Panc1 (cell line): Measurements from ENCODE around the gene EXOC3L1. TPM values are rescaled to one million over a fixed set of nuclear protein-coding genes. Genes with fewer than 3 reads are reported as not detected.

ENCODE experiments used
- ATAC-seq: fragments of 200-7000 bp; cut with Tn5 transposase; 2 replicates; pipeline ENCODE4 v1.9.1; 2020; ENCODE audit warnings: mild to moderate bottlenecking, moderate library complexity
- BruUV-seq: library from RNA; stranded (reverse); fragments of 400-500 nt; replicated peaks from 2 replicates; lab custom pipeline; 2021; lab: Mats Ljungman, UMichigan
- CTCF ChIA-PET: fragments of 300-600 bp; sonication (Branson Sonifier 250); formaldehyde crosslinking; loops from one replicate; lab custom pipeline; 2022; ENCODE audit warnings: antibody characterized with exemption; lab: Charles Lee
- POLR2A ChIA-PET: fragments of 300-600 bp; sonication (Branson Sonifier 250); formaldehyde crosslinking; loops from one replicate; lab custom pipeline; 2022; ENCODE audit warnings: antibody characterized with exemption; lab: Charles Lee
- DNase-seq: peaks from one replicate; pipeline ENCODE4 v3.0.0-alpha.2; 2010; ENCODE audit warnings: low read depth, low spot score
- H3K27ac ChIP-seq: 2 replicates; pipeline ENCODE4 v1.5.1; 2011; ENCODE audit warnings: mild to moderate bottlenecking, low read length, inconsistent platforms
- H3K27me3 ChIP-seq: fragments of 200-500 bp; sonication (Bioruptor generic); 2 replicates; pipeline ENCODE4 v1.6.0; 2014; ENCODE audit warnings: low read length, inconsistent platforms; ENCODE audit not compliant: control insufficient read depth, insufficient read depth
- H3K36me3 ChIP-seq: fragments of 200-500 bp; sonication (Bioruptor generic); 2 replicates; pipeline ENCODE4 v1.5.1; 2014; ENCODE audit warnings: inconsistent platforms, mild to moderate bottlenecking, low read length, moderate library complexity; ENCODE audit not compliant: control insufficient read depth, insufficient read depth
- H3K4me1 ChIP-seq: 2 replicates; pipeline ENCODE4 v1.5.1; 2011; ENCODE audit warnings: inconsistent platforms, mild to moderate bottlenecking, low read length, moderate library complexity; ENCODE audit not compliant: control insufficient read depth, insufficient read depth
- H3K4me3 ChIP-seq, 2 experiments: 2 replicates each; pipeline ENCODE4 v1.5.1; 2011 to 2012; ENCODE audit warnings: low read depth in 2 of 2, low read length in 2 of 2, mild to moderate bottlenecking in 2 of 2, inconsistent platforms in 1 of 2, moderate library complexity in 1 of 2
- H3K9me3 ChIP-seq: fragments of 200-500 bp; sonication (Bioruptor generic); 2 replicates; pipeline ENCODE4 v1.5.1; 2014; ENCODE audit warnings: low read depth, mild to moderate bottlenecking, inconsistent platforms, low read length, moderate library complexity; ENCODE audit not compliant: control insufficient read depth, insufficient read depth
- CTCF ChIP-seq: fragments of 450-650 bp; IDR thresholded peaks from 2 replicates; pipeline ENCODE4 v1.5.1; 2017; ENCODE audit warnings: mild to moderate bottlenecking
- POLR2AphosphoS5 ChIP-seq: IDR thresholded peaks from 2 replicates; pipeline ENCODE4 v1.6.1; 2012; ENCODE audit warnings: mild to moderate bottlenecking, low read depth, low read length, moderate library complexity
- SIN3A ChIP-seq: IDR thresholded peaks from 2 replicates; pipeline ENCODE4 v1.6.1; 2012; ENCODE audit warnings: low read depth, mild to moderate bottlenecking, low read length, moderate library complexity, borderline replicate concordance; ENCODE audit not compliant: insufficient read depth
- TCF7L2 ChIP-seq: IDR thresholded peaks from 2 replicates; pipeline ENCODE4 v1.6.1; 2011; ENCODE audit warnings: mild to moderate bottlenecking, low read depth, low read length, inconsistent platforms
- in situ Hi-C: cut with HindIII; loops from 2 replicates; pipeline ENCODE4 v1.10.0; 2016; ENCODE audit warnings: low sequenced_read_pairs, low pct_unique_long_range_greater_than_20kb
- intact Hi-C: fragments of 100-400 bp; cut with micrococcal nuclease; formaldehyde crosslinking; loops from one replicate; pipeline ENCODE4 v1.10.0; 2022; ENCODE audit not compliant: unreplicated experiment
- total RNA-seq: library from RNA; stranded (reverse); gene quantifications from one replicate; pipeline ENCODE4 v1.2.1, GENCODE V29; 2021; ENCODE audit not compliant: unreplicated experiment
- TF ChIP-seq, protein P1 (sequence below), 2 experiments: IDR thresholded peaks; 2 replicates each; pipeline ENCODE4 v1.6.1; 2011 to 2012; ENCODE audit warnings: low read depth in 2 of 2, control low read depth in 1 of 2, low read length in 1 of 2, mild to moderate bottlenecking in 1 of 2, moderate library complexity in 1 of 2; ENCODE audit not compliant: insufficient read depth in 1 of 2

Gene EXOC3L1
- total RNA-seq, 1 experiment from 2014 or later: 0.41 TPM

DNA sequence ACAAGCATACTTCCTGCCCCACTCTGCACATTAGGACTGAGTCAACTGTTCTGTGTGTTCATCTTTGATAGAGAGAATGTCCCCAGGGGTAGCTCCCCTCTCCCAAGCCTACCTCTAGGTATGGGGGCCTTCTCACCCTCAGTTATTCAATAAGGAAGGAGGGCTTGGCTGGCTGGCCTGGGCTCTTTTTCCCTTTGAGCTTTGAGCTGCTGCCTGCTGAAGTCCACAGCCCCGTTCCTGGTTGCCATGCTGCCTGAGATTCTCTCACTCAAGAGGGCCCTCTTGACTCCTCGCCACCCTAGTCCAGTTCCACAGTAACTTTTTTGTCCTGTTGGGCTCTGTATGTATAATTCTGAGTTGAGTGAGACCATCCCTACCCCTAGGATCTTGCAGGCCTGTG is 44.2 kb downstream of the EXOC3L1 start:
- Histone ChIP-seq H3K4me1 (no peaks in the 10 kb centered on the region), H3K9me3 (no peaks in the 10 kb centered on the region), H3K27me3 (no peaks in the 10 kb centered on the region), H3K4me3 (no peak overlapping the region), H3K36me3 (peaks cover 5% of the 10 kb centered on the region; the same call in 1 of the 2 replicates), H3K27ac (no peak overlapping the region)
- TF ChIP-seq SIN3A (no peak), POLR2AphosphoS5 (no peak)
- DNase-seq (no peak), ATAC-seq (no peak)
- ChIA-PET POLR2A (no interaction called here), CTCF (no interaction called here)
- intact Hi-C loops (no loop called here), in situ Hi-C loops (no loop called here)
- BruUV-seq: no TSS peak

DNA sequence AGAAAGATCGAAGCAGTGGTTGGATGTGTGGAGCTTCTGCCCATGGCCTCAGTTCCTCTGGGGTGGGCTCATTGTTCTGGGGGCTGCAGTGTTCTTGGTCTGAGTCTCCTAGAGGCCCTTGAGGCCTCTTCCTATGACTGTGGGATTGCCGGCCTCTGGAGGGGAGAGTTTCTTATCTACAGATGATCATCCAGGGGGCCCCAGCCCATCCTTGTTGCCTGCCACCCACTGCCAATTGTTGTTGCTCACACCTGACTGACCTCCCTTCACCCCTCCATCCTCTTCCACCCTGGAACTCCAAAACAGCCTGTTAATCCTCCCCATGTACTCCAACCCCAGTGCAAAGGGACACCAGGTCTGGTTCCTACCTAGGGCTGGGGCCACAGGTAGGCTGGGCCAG is 45.0 kb downstream of the EXOC3L1 start:
- Histone ChIP-seq H3K27me3 (no peaks in the 10 kb centered on the region), H3K27ac (no peak overlapping the region), H3K9me3 (no peaks in the 10 kb centered on the region), H3K4me3 (no peak overlapping the region), H3K36me3 (peaks cover 5% of the 10 kb centered on the region; the same call in 1 of the 2 replicates), H3K4me1 (no peaks in the 10 kb centered on the region)
- intact Hi-C loops: no loop called here
- POLR2A ChIA-PET: no interaction called here
- in situ Hi-C loops: no loop called here
- BruUV-seq: no TSS peak
- no peak for TF ChIP-seq CTCF
- TF ChIP-seq SIN3A: no peak
- no peak for TF ChIP-seq TCF7L2
- TF ChIP-seq POLR2AphosphoS5: no peak
- TF ChIP-seq, protein P1, sequence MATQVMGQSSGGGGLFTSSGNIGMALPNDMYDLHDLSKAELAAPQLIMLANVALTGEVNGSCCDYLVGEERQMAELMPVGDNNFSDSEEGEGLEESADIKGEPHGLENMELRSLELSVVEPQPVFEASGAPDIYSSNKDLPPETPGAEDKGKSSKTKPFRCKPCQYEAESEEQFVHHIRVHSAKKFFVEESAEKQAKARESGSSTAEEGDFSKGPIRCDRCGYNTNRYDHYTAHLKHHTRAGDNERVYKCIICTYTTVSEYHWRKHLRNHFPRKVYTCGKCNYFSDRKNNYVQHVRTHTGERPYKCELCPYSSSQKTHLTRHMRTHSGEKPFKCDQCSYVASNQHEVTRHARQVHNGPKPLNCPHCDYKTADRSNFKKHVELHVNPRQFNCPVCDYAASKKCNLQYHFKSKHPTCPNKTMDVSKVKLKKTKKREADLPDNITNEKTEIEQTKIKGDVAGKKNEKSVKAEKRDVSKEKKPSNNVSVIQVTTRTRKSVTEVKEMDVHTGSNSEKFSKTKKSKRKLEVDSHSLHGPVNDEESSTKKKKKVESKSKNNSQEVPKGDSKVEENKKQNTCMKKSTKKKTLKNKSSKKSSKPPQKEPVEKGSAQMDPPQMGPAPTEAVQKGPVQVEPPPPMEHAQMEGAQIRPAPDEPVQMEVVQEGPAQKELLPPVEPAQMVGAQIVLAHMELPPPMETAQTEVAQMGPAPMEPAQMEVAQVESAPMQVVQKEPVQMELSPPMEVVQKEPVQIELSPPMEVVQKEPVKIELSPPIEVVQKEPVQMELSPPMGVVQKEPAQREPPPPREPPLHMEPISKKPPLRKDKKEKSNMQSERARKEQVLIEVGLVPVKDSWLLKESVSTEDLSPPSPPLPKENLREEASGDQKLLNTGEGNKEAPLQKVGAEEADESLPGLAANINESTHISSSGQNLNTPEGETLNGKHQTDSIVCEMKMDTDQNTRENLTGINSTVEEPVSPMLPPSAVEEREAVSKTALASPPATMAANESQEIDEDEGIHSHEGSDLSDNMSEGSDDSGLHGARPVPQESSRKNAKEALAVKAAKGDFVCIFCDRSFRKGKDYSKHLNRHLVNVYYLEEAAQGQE (IDR thresholded peaks at IDR 0.05; ENCODE audit: insufficient read depth in 1 of 2, low read depth in 2 of 2, low read length in 1 of 2): no peak
- no peak for DNase-seq
- CTCF ChIA-PET: no interaction called here
- ATAC-seq: no peak

- BruUV-seq: no TSS peak
- ATAC-seq (no peak), DNase-seq (no peak)
- Histone ChIP-seq H3K27me3 (no peaks in the 10 kb centered on the region), H3K36me3 (peaks cover 5% of the 10 kb centered on the region; the same call in 1 of the 2 replicates), H3K27ac (no peak overlapping the region), H3K4me3 (no peak overlapping the region), H3K4me1 (no peaks in the 10 kb centered on the region), H3K9me3 (no peaks in the 10 kb centered on the region)
- CTCF ChIA-PET: no interaction called here
- intact Hi-C loops (no loop called here), in situ Hi-C loops (no loop called here)
- POLR2A ChIA-PET: no interaction called here
- no peak for TF ChIP-seq TCF7L2
- TF ChIP-seq CTCF: no peak
- TF ChIP-seq SIN3A: no peak
- TF ChIP-seq POLR2AphosphoS5: no peak
- TF ChIP-seq, protein P1 (IDR thresholded peaks at IDR 0.05; ENCODE audit: insufficient read depth in 1 of 2, low read depth in 2 of 2, low read length in 1 of 2): no peak
Observed at GRCh38 chr16:67142342-67142741, 47.6 kb downstream of the EXOC3L1 start.
